HG03135 (cell line): Measurements from ENCODE around the gene CLTB.

Source experiments
- ATAC-seq: cut with Tn5 transposase; IDR thresholded peaks from one replicate; pipeline ENCODE4 v1.9.1; 2021; ENCODE audit warnings: mild to moderate bottlenecking, moderate library complexity; ENCODE audit not compliant: unreplicated experiment

The CLTB gene

GRCh38 chr5:176355400-176356178, 60.8 kb downstream of the CLTB start:
- no peak for ATAC-seq

GRCh38 chr5:176353533-176353932, 62.8 kb downstream of the CLTB start:
- ATAC-seq, result no peak

GRCh38 chr5:176352116-176352878, 64.0 kb downstream of the CLTB start:
- ATAC-seq, result no peak

- ATAC-seq, result no peak
These were observed 65.9 kb downstream of the CLTB start for GRCh38 chr5:176350416-176350815.

GRCh38 chr5:176342766-176343458, 73.4 kb downstream of the CLTB start:
- no peak for ATAC-seq
